ENCODE results near the gene PFKP.

GRCh38 chr10:3122034-3122433, 54.7 kb downstream of the PFKP start:
- TF ChIP-seq CTCF (IDR thresholded peaks at IDR 0.05; ENCODE audit: poor library complexity) (no peak), EZH2phosphoT487 (IDR thresholded peaks at IDR 0.05; ENCODE audit: low read depth, severe bottlenecking, unreplicated experiment) (no peak)
